Activated CD4-positive, alpha-beta T cell treated with anti-CD3 and anti-CD28 coated beads for 48 hours (primary cell): ENCODE results near the gene CLCN7.

Experiments used
- DNase-seq: peaks from one replicate; pipeline ENCODE4 v3.0.0-alpha.2; 2020

The CLCN7 gene

GRCh38 chr16:1502092-1503004 lies 27.5 kb upstream of the CLCN7 start:
- no peak for DNase-seq

- DNase-seq = no peak
These were observed 26.8 kb upstream of the CLCN7 start for GRCh38 chr16:1501630-1502029.

GRCh38 chr16:1500465-1501150 lies 25.8 kb upstream of the CLCN7 start:
- no peak for DNase-seq

DNA sequence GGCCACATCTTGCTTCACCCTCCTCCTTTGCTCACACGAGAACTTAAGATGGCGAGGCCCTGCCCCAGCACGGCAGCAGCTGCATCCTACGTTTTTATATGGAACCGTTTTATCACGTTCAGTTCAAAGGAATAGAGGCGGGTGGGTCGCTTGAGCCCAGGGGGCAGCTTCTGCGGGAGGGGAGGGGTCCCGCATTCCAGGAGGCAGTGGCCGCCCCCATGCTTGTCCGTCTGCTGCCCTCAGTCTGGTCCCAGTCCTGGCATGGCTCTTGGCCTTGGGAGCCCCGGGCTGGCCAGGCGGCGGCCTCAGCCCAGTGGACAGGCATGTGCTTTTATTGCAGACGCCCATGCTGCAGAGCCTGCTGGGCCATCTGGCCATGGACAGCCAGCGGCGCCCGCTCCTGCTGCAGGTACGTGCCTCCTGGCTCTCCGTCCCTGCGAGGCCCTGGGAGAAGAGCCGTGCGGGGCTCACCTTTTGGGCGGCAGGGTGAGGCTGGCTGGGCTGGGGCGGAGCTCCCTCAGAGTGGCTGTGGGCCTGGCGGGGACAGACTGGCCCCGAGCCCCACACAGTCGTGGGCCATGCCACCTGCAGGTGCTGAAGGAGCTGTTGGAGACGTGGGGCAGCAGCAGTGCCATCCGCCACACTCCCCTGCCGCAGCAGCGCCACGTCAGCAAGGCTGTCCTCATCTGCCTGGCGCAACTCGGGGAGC lies 25.1 kb upstream of the CLCN7 start:
- DNase-seq = no peak

DNA sequence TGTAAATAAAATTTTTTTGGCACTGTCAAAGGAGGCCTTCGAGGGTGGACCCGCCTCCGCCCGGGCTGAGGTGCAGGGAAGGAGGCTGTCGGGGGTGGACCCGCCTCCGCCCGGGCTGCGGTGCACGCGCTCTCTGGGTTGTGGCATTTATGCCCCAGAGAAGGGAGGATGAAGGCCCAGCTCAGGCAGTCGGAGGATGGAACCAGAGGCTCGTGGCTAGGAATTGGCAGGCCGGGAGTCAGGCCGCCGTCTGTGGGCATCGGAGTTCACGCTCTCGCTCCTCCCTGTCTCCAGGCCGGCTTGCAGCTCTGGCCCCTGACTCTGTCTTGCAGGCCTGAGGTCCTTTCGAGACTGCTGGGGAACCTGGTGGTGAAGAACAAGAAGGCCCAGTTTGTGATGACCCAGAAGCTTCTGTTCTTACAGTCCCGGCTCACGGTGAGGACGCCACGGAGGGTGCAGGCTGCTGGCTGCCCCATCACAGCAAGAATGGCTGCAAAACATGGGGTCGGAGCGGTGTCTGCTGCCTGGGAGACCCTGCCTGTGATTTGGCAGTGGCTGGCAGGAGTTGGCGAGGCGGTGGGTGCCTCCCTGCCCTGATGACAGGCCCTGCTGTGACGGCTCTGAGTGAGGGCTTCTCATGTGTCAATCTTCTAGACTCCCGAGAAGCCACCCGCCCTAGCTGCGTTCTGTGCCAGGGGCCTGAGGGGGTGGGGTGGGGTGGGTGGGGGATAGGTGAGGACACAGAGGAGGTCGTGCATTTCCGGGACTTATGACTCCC lies 24.3 kb upstream of the CLCN7 start:
- no peak for DNase-seq

- DNase-seq = no peak
These were observed 22.3 kb upstream of the CLCN7 start for GRCh38 chr16:1497014-1497598.

DNA sequence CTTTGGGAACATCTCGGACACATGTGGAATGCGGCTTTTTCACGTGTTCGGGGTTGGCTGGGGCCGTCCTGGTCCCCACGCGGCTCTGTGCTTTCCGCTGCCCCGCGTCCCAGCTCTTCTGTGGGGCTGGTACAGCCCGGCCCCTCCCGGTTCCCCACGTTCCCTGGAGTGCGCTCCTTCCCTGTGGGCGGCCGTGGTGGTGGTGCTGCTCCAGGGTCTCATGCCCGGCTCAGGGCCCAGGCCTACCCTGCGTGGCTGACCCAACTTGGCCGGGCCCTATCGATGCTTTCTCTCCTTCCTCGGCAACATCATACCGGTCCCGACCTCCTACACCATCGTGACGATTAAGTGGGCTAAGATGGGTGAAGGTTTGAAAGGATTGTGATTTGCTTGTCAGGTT lies 21.6 kb upstream of the CLCN7 start:
- DNase-seq = no peak

GRCh38 chr16:1495889-1496262 lies 21.0 kb upstream of the CLCN7 start:
- DNase-seq = no peak

GRCh38 chr16:1495211-1495888 lies 20.5 kb upstream of the CLCN7 start:
- DNase-seq = no peak

DNA sequence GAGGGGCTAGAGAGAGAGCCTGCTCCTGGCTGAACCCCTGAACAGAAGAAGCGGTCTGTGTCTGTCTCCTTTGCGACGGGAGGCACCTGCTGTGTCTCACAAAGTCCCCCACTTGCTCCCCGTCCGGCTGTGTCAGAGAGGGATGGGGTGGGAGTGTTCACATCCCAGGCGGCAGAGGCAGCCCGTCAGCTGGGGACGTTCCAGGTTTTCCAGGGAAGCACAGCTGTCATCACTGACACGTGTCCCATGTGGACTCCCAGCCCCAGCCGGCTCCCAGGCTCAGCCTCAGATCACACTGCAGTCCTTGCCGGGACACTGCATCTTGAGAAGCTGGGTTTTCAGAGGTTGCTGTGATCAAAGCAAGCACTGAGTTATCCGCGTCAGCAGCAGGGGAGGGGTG lies 19.9 kb upstream of the CLCN7 start:
- DNase-seq = no peak

DNA sequence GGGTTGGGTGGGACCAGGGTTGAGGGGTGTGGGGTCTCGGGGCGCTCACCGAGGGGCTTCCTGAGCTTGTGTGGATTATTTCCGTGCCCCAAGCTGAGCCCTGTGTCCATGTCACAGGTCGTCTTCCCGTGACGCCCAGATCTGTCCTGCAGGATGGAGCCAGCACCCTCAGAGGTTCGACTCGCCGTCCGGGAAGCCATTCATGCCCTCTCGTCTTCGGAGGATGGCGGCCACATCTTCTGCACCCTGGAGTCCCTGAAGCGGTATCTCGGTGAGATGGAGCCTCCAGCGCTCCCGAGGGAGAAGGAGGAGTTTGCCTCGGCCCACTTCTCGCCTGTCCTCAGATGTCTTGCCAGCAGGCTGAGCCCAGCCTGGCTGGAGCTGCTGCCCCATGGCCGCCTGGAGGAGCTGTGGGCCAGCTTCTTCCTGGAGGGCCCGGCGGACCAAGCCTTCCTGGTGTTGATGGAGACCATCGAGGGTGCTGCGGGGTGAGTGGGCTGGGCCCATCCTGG lies 19.4 kb upstream of the CLCN7 start:
- no peak for DNase-seq

DNA sequence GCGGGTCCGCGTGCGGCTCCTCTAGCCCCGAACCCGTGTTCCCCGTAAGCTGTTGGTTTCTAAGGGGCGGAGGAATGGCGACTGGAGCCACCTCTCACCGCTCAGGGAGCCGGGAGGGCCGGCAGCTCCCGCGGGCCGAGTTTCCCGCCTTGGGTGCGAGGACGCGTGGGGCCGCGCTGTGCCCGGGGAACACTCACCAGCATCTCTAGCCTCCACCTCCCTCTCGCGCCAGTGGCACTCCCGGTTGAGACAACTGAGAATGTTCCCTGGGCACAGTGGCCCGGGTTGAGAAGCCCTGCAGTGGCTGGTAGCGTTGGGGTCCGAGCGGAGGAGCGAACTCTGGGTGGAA lies 18.9 kb upstream of the CLCN7 start:
- DNase-seq = peak; percentile 37

GRCh38 chr16:1492923-1493745 lies 18.3 kb upstream of the CLCN7 start, which contains the start of gene TELO2:
Gene TELO2 (plus strand): TSS chr16:1493360. CDS start chr16:1494282, 922 bp downstream.
- DNase-seq = peak; percentile 89

DNA sequence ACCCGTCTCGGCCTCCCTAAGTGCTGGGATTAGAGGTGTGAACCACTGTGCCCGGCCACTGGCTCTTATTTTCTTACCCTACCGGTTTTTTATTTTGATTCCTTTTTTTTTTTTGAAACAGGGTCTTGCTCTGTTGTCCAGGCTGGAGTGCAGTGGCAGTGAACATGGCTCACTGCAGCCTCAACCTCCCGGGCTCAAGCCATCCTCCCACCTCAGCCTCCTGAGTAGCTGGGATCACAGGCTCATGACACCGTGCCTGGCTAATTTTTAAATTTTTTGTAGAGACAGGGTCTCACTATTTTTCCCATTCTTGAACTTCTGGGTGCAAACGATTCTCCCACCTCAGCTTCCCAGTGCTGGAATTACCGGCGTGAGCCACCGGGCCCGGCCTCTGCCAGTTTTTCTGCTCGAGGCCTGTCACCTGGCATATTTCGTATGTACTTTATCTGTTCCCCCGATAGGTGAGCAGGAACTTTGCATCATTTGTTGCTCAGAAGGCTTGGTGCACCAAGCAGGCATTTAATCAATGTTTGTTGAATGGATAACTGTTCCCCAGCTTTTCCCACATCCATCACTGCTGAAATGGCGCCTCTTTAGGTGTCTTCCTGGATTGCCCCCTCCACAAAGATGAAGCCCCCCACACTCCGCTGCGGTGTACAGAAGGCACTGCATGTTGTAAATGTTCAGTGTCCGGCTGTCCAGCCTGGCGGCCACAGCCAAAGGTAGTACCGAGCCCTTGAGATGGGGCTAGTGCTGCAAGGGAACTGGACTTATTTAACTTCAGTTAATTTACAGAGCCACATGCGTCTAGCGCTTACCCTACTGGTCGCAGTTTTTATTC lies 17.5 kb upstream of the CLCN7 start:
- DNase-seq = no peak

GRCh38 chr16:1491327-1491726 lies 16.5 kb upstream of the CLCN7 start:
- DNase-seq = no peak

DNA sequence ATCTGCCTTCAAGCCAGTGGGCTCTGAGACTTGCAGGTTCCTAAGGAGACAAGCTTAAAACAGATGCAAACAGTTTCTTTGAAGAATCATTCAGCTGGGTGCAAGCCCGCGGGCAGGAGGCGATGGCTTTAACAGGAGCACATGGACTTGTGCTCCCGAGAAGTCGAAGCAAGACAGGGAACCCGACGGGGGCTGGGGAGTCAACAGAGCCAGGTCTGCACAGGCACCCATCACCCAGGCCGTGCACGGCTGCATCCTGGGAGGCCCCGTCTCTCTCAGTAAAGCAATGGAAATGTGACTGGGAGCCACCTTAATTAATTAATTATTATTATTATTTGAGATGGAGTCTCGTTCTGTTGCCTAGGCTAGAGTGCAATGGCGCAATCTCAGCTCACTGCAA lies 14.2 kb upstream of the CLCN7 start:
- DNase-seq = no peak

DNA sequence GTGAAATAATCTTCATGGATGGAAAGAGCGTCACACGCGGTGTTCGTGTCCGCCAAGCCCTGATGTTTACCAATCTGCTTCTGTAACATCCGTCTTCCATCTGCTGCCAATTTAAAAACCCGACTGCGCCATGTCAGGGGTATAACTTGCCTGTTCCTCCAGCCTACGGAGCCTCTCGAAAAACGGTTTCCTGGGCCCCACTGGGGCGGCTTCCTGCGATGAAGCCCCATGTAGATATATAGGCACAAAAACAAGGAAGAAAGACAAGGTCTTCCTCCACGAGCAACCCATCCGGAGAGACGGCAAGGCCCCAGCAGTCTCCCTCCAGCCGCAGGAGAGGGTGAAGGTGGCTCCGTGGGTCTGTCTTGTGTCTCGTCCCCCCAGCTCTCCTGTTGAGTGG lies 13.8 kb upstream of the CLCN7 start, which contains the start of gene PTX4:
TSS of gene PTX4 (minus strand) at position 326 of the 400 bp plus-strand sequence. CDS start at position 291, 35 bp downstream.
- no peak for DNase-seq

GRCh38 chr16:1488054-1488601 lies 13.3 kb upstream of the CLCN7 start:
- DNase-seq = no peak

- no peak for DNase-seq
These were observed 12.7 kb upstream of the CLCN7 start for GRCh38 chr16:1487395-1488053.
